GM04504 (cell line): ENCODE measurements around the gene EEPD1.
A peak's percentile ranks its signal among the peaks of the same experiment; 100 is the strongest.

Source experiments
- DNase-seq: peaks from one replicate; pipeline ENCODE4 v3.0.0-alpha.2; 2012; ENCODE audit warnings: low read depth

The EEPD1 gene

DNA sequence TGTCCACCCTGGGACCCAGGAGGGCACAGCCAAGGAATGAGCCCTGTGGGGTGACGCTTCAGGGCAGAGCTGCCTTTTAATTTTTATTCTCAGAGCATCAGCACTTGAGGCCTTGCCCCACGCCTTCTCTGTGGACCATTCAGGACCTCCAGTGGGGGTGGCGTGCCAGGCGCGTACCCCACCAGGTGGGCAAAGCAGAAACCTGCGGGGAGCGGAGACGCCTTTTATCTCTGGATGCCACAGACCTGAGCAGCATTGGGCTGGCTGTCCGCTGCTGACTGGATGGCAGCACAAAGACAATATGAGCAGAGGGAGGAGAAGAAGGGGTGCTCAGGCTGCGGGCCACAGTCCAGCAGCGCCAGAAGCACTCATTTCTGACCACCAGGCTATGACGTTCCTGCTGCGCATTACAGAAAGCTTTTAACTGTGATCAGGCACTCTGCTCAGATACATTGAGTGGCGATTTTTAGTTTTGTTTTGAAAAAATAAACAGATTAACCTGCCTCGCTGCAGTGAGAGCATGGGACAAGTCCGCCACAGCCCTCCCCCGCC is 146.2 kb downstream of the EEPD1 start:
- DNase-seq, result no peak

DNA sequence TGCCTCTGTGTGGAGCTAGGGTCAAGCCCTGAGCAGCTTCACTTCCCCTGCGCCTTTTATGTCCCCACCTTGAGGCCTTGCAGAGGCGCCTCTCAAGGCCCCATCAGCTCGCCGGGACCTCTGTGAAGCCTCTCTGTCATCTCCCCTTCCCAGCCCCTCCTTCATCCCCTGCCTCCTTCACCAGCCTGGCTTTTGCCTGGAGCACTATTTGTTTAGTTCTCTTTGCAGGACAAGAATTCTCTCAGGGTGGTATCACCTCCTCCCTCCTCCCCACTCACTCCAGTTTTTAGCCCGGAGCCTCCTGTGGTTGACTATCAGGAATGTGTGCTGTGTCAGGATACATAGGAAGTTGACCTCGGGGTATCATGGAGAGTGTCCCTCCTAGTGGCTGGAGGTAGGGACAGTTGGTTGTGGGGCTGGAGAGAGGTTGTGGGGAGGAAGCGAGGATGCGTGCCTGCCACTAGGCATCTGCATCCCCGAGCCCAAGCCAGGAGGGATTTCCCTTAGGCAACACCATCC is 146.8 kb downstream of the EEPD1 start:
- no peak for DNase-seq

- no peak for DNase-seq
Measured at GRCh38 chr7:36300696-36301350, 147.8 kb downstream of the EEPD1 start.

DNA sequence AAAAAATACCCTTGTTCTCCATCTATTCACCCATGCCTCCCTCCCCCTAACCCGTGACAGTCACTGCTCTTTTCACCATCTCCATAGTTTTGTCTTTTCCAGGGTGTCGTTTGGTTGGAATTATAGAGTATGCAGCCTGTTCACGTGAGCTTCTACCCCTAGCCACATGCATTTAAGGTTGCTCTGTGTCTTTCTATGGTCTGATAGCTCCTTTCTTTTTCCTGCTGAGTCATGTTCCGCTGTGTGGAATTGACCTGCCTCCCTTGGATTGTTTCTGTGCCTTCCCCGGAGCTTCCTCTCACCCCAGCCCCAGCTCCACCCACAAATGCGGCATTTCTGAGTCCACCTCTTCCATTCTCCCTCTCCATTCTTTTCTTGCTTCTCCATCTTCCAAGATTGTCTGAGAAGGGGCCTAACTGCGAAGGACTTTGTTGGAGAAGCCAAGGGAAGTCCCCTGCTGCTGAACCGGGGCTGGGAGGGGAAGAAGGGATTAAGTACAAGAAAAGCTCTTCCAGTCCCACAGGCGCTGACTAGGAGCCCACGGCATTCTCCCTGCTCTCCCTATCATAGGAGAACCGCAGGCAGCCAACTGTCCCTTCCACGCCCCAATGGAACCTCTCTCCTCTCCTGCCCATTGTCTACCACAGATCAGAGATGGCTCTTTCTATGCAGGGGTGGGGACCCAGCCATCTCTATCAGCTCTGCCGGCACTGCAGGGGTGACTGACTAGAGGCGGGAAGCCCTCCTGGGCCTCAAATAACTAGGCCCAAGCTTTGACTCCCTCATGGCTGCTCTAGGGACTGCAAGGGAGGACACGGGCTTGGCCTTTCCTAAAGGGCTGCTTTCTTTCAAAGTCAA is 149.1 kb downstream of the EEPD1 start:
- no peak for DNase-seq

GRCh38 chr7:36303202-36304098 is 150.4 kb downstream of the EEPD1 start:
- peak; percentile 97 for DNase-seq

DNA sequence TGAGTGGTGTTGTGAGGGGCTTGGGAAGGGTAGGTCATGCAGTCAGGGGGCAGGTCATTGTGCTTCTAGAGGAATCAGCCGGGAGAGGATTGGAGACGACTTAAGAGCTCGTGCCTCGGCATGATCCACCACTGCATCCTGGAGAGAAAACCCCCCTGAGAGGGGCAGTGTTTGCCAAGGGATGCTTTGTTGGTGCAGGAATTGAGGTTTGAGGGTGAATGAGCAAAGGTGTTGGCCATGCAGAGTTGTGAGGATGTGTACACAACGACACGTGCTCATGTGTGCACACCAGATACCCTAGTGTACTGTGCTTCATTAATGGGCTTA is 151.0 kb downstream of the EEPD1 start:
- no peak for DNase-seq

- DNase-seq, result no peak
Measured at GRCh38 chr7:36305226-36305625, 152.2 kb downstream of the EEPD1 start.

DNA sequence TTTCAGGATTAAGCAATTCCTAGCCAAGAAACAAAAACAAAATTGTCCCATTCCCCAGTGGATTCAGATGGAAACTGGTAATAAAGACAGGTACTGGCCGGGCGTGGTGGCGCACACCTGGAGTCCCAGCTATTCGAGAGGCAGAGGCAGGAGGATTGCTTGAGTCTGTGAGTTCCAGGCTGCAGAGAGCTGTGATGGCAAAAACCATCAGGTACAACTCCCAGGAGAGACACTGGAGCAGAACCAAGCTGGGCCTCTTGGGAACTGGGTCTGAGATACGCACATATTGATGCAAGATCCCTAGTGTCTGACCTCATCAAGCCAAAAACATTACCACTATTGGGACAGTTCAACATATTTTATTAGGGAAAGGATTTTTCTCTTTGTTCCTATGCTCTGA is 152.6 kb downstream of the EEPD1 start:
- no peak for DNase-seq

- no peak for DNase-seq
Measured at GRCh38 chr7:36306222-36306621, 153.2 kb downstream of the EEPD1 start.

DNA sequence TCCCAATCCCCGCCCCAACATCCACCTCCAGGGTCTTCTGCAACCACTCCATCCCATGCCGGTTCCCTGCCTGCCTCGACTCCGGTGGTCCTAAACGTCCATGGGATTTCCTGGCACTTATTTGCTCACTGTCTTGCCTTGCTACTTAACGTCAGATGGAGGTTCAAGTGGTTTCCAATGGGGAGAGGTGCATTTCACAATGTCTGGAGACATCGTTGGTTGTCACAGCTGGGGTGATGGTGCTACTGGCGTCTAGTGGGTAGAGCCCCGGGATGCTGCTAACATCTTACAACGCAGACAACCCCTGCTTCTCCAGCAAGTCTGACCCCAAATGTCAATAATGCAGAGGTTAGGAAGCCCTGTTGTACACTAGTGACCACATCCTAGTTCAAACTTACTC is 153.7 kb downstream of the EEPD1 start:
- no peak for DNase-seq

DNA sequence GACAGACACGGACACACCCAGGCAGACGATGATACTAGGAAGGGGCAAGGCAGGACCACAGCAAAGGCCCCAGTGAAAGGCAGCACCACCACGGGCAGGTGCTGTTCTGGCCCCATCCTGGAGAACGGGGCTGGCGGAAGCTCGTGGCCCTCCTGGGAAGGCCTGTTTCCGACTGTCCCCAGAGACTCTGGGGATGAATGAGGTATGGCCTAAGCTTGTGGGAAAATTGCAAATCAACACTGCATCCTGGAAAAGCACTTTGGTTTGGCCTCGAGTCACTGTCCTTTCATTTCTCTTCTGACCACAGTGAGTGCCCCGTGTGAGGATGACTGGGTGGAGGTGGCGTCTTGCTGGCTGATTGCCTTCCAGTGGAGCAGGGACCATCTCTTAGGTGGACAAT is 155.0 kb downstream of the EEPD1 start:
- no peak for DNase-seq

DNA sequence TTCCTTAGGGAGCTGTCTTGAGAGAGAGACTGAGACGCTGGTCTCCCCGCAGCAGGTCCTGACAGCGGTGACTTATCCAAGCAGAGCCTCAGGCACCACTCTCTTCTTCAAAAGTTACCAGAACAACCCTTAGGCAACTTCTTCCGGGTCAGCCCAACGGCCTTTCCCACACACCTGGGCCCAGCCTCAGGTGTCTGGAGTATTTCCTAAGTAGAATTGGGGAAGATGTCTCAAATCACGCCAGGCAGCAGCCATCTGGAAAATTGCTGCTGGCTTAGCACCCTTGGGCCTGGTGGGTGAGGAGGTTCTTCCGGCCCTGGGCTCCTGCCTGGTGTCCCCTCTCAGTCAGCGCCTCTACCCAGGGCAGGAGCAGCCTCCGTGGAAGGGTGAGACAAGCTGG is 156.2 kb downstream of the EEPD1 start:
- no peak for DNase-seq

- no peak for DNase-seq
Measured at GRCh38 chr7:36309716-36310115, 156.7 kb downstream of the EEPD1 start.

DNA sequence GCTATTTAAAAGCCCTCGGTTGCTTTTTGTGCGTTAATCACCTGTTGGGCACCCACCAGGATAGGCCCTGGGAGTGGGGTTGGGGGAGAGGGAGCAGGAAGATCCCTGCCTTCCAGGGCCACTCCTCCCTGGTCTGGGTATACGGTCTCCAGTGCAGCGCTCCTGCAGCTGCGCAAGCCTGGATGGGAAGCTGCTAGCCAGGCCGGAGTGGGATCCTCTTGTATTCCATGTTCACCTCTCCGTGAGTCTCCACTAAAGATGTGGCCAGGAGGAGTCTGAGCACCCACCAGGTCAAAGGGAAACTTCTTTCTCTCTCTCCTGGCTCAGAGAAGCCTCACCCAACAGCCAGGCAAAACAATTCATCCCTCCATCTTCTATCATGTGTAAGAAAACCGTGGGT is 157.8 kb downstream of the EEPD1 start:
- DNase-seq, result no peak

GRCh38 chr7:36311539-36311938 is 158.5 kb downstream of the EEPD1 start:
- no peak for DNase-seq

GRCh38 chr7:36312064-36312914 is 159.2 kb downstream of the EEPD1 start:
- DNase-seq, result no peak

DNA sequence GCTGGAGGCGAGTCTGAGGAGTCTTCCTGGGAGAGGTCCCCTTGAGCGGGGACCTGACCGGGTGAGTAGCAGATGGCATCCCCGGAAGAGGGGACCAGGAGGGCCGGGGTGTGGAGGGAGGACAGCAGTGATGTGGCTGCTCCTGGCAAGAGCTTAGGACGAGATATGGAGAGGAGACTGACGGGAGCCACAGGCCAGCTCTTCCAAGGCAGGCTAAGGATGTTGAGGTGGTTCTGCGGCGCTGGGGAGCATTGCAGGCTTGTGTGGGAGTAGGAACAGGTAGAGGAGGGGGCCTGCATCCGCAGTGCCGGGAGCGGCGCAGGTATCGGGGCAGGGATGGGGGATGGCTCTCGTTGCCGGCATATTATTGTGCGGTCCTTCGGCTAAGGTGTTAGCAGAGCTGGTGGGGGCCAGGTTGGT is 159.9 kb downstream of the EEPD1 start:
- DNase-seq, result no peak

DNA sequence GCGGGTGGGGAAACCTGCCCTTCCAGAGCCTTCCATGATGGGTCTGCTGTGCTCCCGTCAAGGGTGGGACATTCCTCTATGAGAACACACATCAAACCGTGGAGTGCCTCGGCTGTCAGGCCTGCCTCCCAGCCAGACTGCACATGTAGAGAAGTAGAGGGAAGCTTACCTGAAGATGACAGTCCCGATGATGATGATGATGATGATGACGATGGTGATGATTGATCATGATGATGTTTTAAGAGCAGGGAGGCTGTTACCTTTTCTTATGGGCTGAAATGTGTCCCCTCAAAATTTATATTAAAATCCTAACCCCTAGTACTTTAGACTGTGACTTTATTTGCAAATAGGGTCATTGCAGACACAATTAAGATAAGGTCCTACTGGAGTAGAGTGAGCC is 160.6 kb downstream of the EEPD1 start:
- DNase-seq, result no peak

DNA sequence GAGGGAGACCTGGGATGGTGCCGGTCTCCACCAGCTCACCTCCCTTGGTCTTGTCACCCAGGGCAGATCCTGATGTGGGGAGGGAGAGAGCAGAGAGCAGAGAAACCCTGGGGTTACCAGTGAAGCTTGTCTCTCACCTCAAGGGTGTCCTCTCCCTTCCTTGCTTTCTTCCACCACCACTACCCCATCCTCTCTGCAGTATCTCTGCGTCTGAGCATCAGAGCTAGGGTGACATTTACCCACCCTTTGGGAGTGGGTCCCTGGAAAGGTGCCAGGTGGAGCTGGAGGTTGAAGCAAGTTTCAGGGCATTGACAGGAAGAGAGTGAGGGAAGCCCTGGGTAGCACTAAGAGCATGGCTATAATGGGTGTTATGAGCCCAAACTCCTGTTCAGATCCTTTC is 161.4 kb downstream of the EEPD1 start:
- DNase-seq, result no peak

DNA sequence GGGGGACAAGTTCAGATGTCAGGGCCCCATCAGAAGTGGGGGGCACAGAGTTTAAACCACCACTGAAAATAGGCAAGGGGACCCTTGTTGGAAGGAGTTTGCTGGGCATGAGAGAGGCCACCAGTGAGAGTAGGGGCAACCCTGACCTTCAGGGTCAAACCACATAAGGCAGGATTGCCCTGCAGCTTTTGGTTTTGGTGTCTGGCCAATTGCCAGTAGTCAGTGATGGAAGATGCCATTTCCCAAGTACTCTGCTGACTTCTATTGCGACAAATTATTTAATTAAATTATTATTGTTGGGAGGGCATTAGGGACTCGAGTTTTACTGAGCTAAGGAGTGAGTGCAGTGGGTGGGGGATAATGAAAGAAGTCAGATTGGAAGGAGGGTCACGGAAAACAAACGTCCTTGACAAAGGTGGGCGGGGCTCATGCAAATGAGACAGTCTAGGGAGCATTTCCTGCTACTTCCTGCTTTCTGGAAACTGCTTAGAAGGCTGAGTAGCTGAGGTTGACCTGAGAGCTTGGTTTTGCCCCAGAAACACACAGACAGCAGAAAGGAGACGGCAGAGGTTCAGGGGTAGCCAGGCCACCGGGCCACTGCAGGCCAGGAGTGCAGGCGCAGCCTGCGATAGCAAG is 162.4 kb downstream of the EEPD1 start:
- DNase-seq, result no peak

DNA sequence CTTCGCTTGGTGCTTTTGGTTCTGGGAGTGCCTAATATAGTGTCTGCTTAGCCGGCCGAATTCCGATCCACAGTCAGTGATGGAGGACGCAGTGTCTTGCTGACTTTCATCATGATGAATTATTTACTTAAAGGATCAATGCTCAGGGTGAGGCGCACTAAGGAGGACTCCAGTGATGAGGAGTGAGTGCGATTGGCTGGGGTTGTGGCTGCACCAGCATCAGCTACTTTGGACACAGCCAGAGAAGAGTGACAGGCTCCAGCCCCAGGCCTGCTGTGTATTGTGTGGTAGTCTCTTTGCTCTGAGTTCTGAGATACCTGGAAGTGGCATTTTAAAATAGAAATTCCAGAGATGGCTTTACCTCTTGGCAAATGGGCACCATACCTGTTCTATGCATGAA is 163.3 kb downstream of the EEPD1 start:
- no peak for DNase-seq
